HL-60 (cell line): ENCODE results near the gene MKI67.
A peak's percentile ranks its signal among the peaks of the same experiment; 100 is the strongest.

ENCODE experiments used
- CTCF ChIP-seq: IDR thresholded peaks from one replicate; pipeline ENCODE4 v1.5.1; 2011; ENCODE audit warnings: low read length, control low read depth, inconsistent platforms; ENCODE audit not compliant: insufficient read depth
- GABPA ChIP-seq: IDR thresholded peaks from 2 replicates; pipeline ENCODE4 v1.6.1; 2012; ENCODE audit warnings: low read depth
- POLR2AphosphoS5 ChIP-seq: IDR thresholded peaks from 2 replicates; pipeline ENCODE4 v1.6.1; 2012; ENCODE audit warnings: low read depth

DNA sequence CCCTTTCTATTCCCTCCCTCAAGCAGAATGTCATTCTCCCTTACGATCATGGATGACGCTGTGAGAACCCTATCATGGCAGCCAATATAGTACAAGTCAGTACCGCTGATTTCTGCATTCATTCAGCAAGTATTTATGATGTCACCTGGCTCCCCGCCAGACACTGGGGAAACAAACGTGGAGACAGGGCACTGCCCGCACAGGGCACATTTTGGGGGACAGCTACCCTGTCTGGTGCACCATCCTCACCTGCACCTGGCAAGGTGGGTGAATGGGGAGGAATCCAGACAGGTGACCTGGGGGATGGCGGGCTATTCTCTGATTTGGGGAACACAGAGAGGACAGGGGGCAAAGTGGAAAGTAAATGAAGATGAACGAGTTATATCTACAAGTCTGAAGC lies 28.4 kb downstream of the MKI67 start:
- peak; percentile 27; the same call in 1 of the 2 replicates for TF ChIP-seq POLR2AphosphoS5
- no peak for TF ChIP-seq CTCF
- TF ChIP-seq GABPA, result no peak
